ES-I3 (cell line): Measurements from ENCODE around the gene TMEM106C.

ENCODE experiments used
- H3K36me3 ChIP-seq: 2 replicates; pipeline ENCODE4 v1.6.1; 2013; ENCODE audit warnings: mild to moderate bottlenecking, low read length, control low read depth, moderate library complexity; ENCODE audit not compliant: insufficient read depth
- H3K4me1 ChIP-seq: 2 replicates; pipeline ENCODE4 v1.6.1; 2013; ENCODE audit warnings: mild to moderate bottlenecking, control low read depth, low read length; ENCODE audit not compliant: insufficient read depth
- H3K9ac ChIP-seq: 2 replicates; pipeline ENCODE4 v1.6.1; 2013; ENCODE audit warnings: low read depth, mild to moderate bottlenecking, low read length, moderate library complexity
- H3K9me3 ChIP-seq: 2 replicates; pipeline ENCODE4 v1.6.1; 2013; ENCODE audit warnings: mild to moderate bottlenecking, low read length, moderate library complexity; ENCODE audit not compliant: control insufficient read depth, insufficient read depth

The TMEM106C gene

GRCh38 chr12:48016373-48017020, 53.1 kb downstream of the TMEM106C start:
- Histone ChIP-seq H3K9me3 (no peaks in the 10 kb centered on the region), H3K4me1 (no peaks in the 10 kb centered on the region), H3K9ac (no peak overlapping the region), H3K36me3 (no peaks in the 10 kb centered on the region)

GRCh38 chr12:48017496-48017895, 54.1 kb downstream of the TMEM106C start:
- H3K9me3 ChIP-seq, result no peaks in the 10 kb centered on the region
- H3K36me3 ChIP-seq, result no peaks in the 10 kb centered on the region
- H3K4me1 ChIP-seq, result 0 out of 2 replicates have a peak, but pooled peaks cover 1% of the 10 kb centered on the region
- H3K9ac ChIP-seq, result no peak overlapping the region

- Histone ChIP-seq H3K9me3 (no peaks in the 10 kb centered on the region), H3K36me3 (no peaks in the 10 kb centered on the region), H3K4me1 (peaks cover 7% of the 10 kb centered on the region), H3K9ac (no peak overlapping the region)
Measured at GRCh38 chr12:48017921-48018617, 54.7 kb downstream of the TMEM106C start.
